ENCODE data around the gene HOXC6. TPM values are rescaled to one million over a fixed set of nuclear protein-coding genes. Genes with fewer than 3 reads are reported as not detected.
A peak's percentile ranks its signal among the peaks of the same experiment; 100 is the strongest.

The HOXC6 gene
- total RNA-seq, 4 donors from 2014 or later = 0.23 to 0.42 (median 0.32) TPM; not detected in 1

DNA sequence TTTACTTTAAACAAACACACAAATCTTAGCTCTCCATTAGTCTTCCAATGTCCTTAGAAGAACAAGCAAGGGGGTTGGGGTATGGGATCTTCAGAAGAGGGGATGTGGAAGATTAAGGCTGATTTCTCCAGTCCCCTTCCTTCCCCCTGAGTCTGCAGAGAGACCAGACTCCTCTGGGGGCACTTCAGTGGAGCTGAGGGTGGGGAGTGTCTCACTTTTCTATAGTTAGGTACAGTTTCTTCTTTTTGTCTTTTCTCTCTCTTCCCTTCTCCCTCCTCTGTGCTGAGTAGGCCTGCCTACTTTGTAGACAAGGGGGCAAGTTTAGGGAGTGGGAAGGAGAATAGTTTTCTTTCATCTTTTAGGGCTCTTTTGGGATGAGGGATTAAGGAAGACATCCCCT, 27.9 kb downstream of the HOXC6 start:
- H3K9me3 ChIP-seq = no peaks in the 10 kb centered on the region
- H3K27me3 ChIP-seq = peaks cover 0 to 27% (median 0%) of the 10 kb centered on the region in 4 donors
- TF ChIP-seq EP300 (IDR thresholded peaks at IDR 0.05) = no peak
- TF ChIP-seq, protein P1, sequence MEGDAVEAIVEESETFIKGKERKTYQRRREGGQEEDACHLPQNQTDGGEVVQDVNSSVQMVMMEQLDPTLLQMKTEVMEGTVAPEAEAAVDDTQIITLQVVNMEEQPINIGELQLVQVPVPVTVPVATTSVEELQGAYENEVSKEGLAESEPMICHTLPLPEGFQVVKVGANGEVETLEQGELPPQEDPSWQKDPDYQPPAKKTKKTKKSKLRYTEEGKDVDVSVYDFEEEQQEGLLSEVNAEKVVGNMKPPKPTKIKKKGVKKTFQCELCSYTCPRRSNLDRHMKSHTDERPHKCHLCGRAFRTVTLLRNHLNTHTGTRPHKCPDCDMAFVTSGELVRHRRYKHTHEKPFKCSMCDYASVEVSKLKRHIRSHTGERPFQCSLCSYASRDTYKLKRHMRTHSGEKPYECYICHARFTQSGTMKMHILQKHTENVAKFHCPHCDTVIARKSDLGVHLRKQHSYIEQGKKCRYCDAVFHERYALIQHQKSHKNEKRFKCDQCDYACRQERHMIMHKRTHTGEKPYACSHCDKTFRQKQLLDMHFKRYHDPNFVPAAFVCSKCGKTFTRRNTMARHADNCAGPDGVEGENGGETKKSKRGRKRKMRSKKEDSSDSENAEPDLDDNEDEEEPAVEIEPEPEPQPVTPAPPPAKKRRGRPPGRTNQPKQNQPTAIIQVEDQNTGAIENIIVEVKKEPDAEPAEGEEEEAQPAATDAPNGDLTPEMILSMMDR (IDR thresholded peaks at IDR 0.05) = no peak
- no peak for TF ChIP-seq POLR2A (IDR thresholded peaks at IDR 0.05; ENCODE audit: low read depth)
- TF ChIP-seq POLR2AphosphoS5 (IDR thresholded peaks at IDR 0.05) = no peak
- no peak overlapping the region for H3K27ac ChIP-seq (replicated peaks in 1 of 4)
- H3K4me1 ChIP-seq = peaks cover 13 to 53% (median 38%) of the 10 kb centered on the region in 4 donors
- no peak for DNase-seq (ENCODE audit: extremely low spot score)
- H3K36me3 ChIP-seq = no peaks in the 10 kb centered on the region
- H3K4me3 ChIP-seq = peak overlapping the region in 1 of 4 donors; percentile 74
- intact Hi-C loops (cut with DNase I) = loop anchor here (5.0 kb wide), 1 partner anchor 81 kb away; no protein-coding TSS in a partner anchor

GRCh38 chr12:54058128-54058768, 30.0 kb downstream of the HOXC6 start:
- 81% methylated on average over 14 of the region's 14 CpGs for WGBS
- DNase-seq (ENCODE audit: extremely low spot score) = no peak
- TF ChIP-seq POLR2AphosphoS5 (IDR thresholded peaks at IDR 0.05) (no peak), EP300 (IDR thresholded peaks at IDR 0.05) (no peak), POLR2A (IDR thresholded peaks at IDR 0.05; ENCODE audit: low read depth) (no peak)
- TF ChIP-seq, protein P1 (IDR thresholded peaks at IDR 0.05) = no peak
- intact Hi-C loops (cut with DNase I) = loop anchor here (5.0 kb wide), 1 partner anchor 79 kb away; no protein-coding TSS in a partner anchor
- no peaks in the 10 kb centered on the region for H3K9me3 ChIP-seq
- peaks cover 3 to 32% (median 21%) of the 10 kb centered on the region in 4 donors for H3K4me1 ChIP-seq
- no peak overlapping the region for H3K27ac ChIP-seq (replicated peaks in 1 of 4)
- peaks cover 0 to 26% (median 0%) of the 10 kb centered on the region in 4 donors for H3K27me3 ChIP-seq
- no peaks in the 10 kb centered on the region for H3K36me3 ChIP-seq
- no peak overlapping the region for H3K4me3 ChIP-seq

DNA sequence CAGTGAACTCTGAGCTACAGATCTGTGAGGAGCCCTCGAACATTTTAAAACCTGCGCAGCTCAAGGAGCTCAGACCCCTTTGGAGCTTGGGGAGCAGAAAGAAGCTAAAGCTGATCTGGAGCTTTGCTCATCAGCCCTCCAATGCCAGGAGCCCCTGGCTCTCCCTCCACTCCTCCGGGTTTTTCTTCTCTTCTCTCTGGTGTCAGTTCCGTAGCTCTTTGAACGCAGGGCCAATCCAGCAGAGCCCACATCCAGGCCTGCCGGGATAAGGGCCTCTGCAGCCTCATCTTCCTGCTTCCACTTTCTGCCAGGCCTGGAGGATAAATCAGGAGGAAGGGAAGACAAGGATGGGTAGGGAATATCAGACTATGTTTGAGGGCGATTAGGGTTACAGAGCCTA, 31.4 kb downstream of the HOXC6 start:
- DNase-seq (ENCODE audit: extremely low spot score) = no peak
- 48% methylated on average over 7 of the region's 7 CpGs for WGBS
- H3K27ac ChIP-seq (replicated peaks in 1 of 4) = no peak overlapping the region
- peaks cover 0 to 18% (median 0%) of the 10 kb centered on the region in 4 donors for H3K27me3 ChIP-seq
- H3K4me1 ChIP-seq = peaks cover 0 to 22% (median 18%) of the 10 kb centered on the region in 4 donors
- no peaks in the 10 kb centered on the region for H3K9me3 ChIP-seq
- no peak overlapping the region for H3K4me3 ChIP-seq
- intact Hi-C loops (cut with DNase I) = loop anchor here (5.0 kb wide), 1 partner anchor 78 kb away; no protein-coding TSS in a partner anchor
- H3K36me3 ChIP-seq = no peaks in the 10 kb centered on the region
- TF ChIP-seq POLR2AphosphoS5 (IDR thresholded peaks at IDR 0.05) = no peak
- TF ChIP-seq, protein P1 (IDR thresholded peaks at IDR 0.05) = no peak
- TF ChIP-seq POLR2A (IDR thresholded peaks at IDR 0.05; ENCODE audit: low read depth) = no peak
- TF ChIP-seq EP300 (IDR thresholded peaks at IDR 0.05) = no peak

DNA sequence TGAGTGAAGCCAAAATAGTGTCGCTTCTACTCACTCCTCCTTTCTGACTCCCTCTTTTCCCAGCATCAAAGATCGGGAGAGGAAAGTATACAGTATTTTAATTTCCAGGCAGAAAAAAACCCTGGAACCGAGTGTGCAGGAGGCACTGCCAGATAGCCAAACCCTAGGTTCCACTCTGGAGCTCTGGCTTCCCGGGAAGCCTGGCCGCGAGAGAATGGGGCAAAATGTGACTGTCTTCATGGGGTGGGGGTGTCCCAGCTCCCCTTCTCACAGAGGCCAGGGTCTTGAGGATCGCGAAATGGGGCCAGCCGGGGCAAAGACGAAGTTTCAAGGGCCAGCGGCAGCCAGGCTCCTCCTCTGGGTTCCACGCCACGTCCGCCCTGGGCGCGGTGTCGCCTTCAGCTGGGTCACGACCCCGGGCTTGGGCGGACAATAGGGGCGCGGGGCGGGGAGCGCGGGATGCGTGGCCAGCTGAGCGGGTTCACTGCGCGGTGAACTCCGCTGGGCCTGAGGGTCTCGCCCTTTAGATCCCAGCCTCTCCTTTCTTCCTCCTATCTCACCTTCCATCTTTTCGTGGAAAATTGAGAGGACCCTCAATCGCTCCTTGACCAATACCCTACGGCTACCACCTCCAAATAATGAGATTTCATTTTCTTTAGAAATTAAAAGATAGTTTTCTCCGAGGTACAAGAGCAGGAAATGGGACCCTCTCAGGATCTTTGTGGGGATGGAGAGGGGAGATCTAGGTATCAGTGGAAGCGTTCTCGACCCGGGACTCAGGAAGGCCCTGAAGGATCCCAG, 32.1 kb downstream of the HOXC6 start:
- H3K36me3 ChIP-seq = no peaks in the 10 kb centered on the region
- no peaks in the 10 kb centered on the region for H3K9me3 ChIP-seq
- DNase-seq (ENCODE audit: extremely low spot score) = no peak
- intact Hi-C loops (cut with DNase I) = no loop called here
- peaks cover 0 to 14% (median 11%) of the 10 kb centered on the region in 4 donors for H3K4me1 ChIP-seq
- peaks cover 0 to 18% (median 0%) of the 10 kb centered on the region in 4 donors for H3K27me3 ChIP-seq
- WGBS = 74% methylated on average over 28 of the region's 38 CpGs
- no peak for TF ChIP-seq POLR2AphosphoS5 (IDR thresholded peaks at IDR 0.05)
- TF ChIP-seq EP300 (IDR thresholded peaks at IDR 0.05) = no peak
- TF ChIP-seq POLR2A (IDR thresholded peaks at IDR 0.05; ENCODE audit: low read depth) = no peak
- TF ChIP-seq, protein P1 (IDR thresholded peaks at IDR 0.05) = no peak
- no peak overlapping the region for H3K27ac ChIP-seq (replicated peaks in 1 of 4)
- no peak overlapping the region for H3K4me3 ChIP-seq

Measured in esophagus muscularis mucosa (tissue), 4 donors.